DOHH2 (cell line): ENCODE results near the gene MTURN.

Experiments used
- H3F3A ChIP-seq: fragments of 200-600 bp; sonication (generic), shearing (Covaris generic); 2 replicates; pipeline ENCODE4 v1.6.0; 2016; ENCODE audit warnings: antibody characterized with exemption, mild to moderate bottlenecking; ENCODE audit not compliant: control insufficient read depth, insufficient read depth
- H3K27ac ChIP-seq: fragments of 200-600 bp; sonication (generic); 2 replicates; pipeline ENCODE4 v1.5.1; 2014; ENCODE audit warnings: low read depth, mild to moderate bottlenecking, low read length, moderate library complexity
- H3K27me3 ChIP-seq: fragments of 200-600 bp; sonication (generic); 2 replicates; pipeline ENCODE4 v1.6.1; 2014; ENCODE audit warnings: mild to moderate bottlenecking, low read length, mixed read lengths; ENCODE audit not compliant: control insufficient read depth
- H3K36me3 ChIP-seq: fragments of 200-600 bp; sonication (generic); 2 replicates; pipeline ENCODE4 v1.6.1; 2014; ENCODE audit warnings: mild to moderate bottlenecking, low read length, moderate library complexity, mixed read lengths; ENCODE audit not compliant: control insufficient read depth
- H3K4me1 ChIP-seq: fragments of 200-600 bp; sonication (generic); 2 replicates; pipeline ENCODE4 v1.6.1; 2014; ENCODE audit warnings: mild to moderate bottlenecking, low read length, mixed read lengths; ENCODE audit not compliant: control insufficient read depth
- H3K4me2 ChIP-seq: fragments of 200-600 bp; sonication (generic); 2 replicates; pipeline ENCODE4 v1.6.0; 2014; ENCODE audit warnings: mild to moderate bottlenecking, low read length, moderate library complexity
- H3K4me3 ChIP-seq: fragments of 200-600 bp; sonication (generic); 2 replicates; pipeline ENCODE4 v1.5.1; 2014; ENCODE audit warnings: mild to moderate bottlenecking, low read length, mixed read lengths
- H3K79me2 ChIP-seq: fragments of 200-600 bp; sonication (generic); 2 replicates; pipeline ENCODE4 v1.6.1; 2014; ENCODE audit warnings: mild to moderate bottlenecking, low read length, mixed read lengths; ENCODE audit not compliant: control insufficient read depth
- H3K9me2 ChIP-seq: fragments of 200-600 bp; sonication (generic); replicated peaks from 2 replicates; pipeline ENCODE4 v1.6.1; 2014; ENCODE audit warnings: mild to moderate bottlenecking, low read length, mixed read lengths; ENCODE audit not compliant: control insufficient read depth
- H3K9me3 ChIP-seq: fragments of 200-600 bp; sonication (generic); 2 replicates; pipeline ENCODE4 v1.6.1; 2014; ENCODE audit warnings: antibody characterized with exemption, low read length, mixed read lengths; ENCODE audit not compliant: control insufficient read depth, insufficient read depth
- H4K20me1 ChIP-seq: fragments of 200-600 bp; sonication (generic); 2 replicates; pipeline ENCODE4 v1.6.0; 2014; ENCODE audit warnings: low read depth, mild to moderate bottlenecking, antibody characterized with exemption, low read length, moderate library complexity; ENCODE audit not compliant: control insufficient read depth, insufficient read depth
- CTCF ChIP-seq: fragments of 200-600 bp; sonication (generic); IDR thresholded peaks from one replicate; pipeline ENCODE4 v1.5.1; 2014; ENCODE audit warnings: antibody characterized with exemption, mild to moderate bottlenecking, low read depth, low read length; ENCODE audit not compliant: poor library complexity, severe bottlenecking
- EZH2phosphoT487 ChIP-seq: fragments of 200-600 bp; sonication (generic); IDR thresholded peaks from 2 replicates; pipeline ENCODE4 v1.6.1; 2017; ENCODE audit warnings: borderline replicate concordance, mild to moderate bottlenecking, antibody characterized with exemption, low read length, moderate library complexity, mixed read lengths

The MTURN gene

GRCh38 chr7:30176463-30177109 is 41.8 kb downstream of the MTURN start:
- Histone ChIP-seq H3K27ac (no peak overlapping the region), H3K4me2 (peak overlapping the region; percentile 24), H3K4me1 (peaks cover 30% of the 10 kb centered on the region), H3K27me3 (no peaks in the 10 kb centered on the region), H3K4me3 (no peak overlapping the region), H4K20me1 (no peaks in the 10 kb centered on the region), H3K36me3 (no peaks in the 10 kb centered on the region), H3K79me2 (no peaks in the 10 kb centered on the region), H3K9me2 (no peaks in the 10 kb centered on the region), H3F3A (no peaks in the 10 kb centered on the region), H3K9me3 (no peaks in the 10 kb centered on the region)
- TF ChIP-seq CTCF: no peak
- no peak for TF ChIP-seq EZH2phosphoT487

- Histone ChIP-seq H4K20me1 (no peaks in the 10 kb centered on the region), H3K9me3 (no peaks in the 10 kb centered on the region), H3K4me3 (no peak overlapping the region), H3K36me3 (no peaks in the 10 kb centered on the region), H3K4me2 (no peak overlapping the region; the same call in 1 of the 2 replicates), H3K4me1 (peaks cover 30% of the 10 kb centered on the region), H3K27ac (no peak overlapping the region), H3K9me2 (no peaks in the 10 kb centered on the region), H3K79me2 (no peaks in the 10 kb centered on the region), H3F3A (no peaks in the 10 kb centered on the region), H3K27me3 (no peaks in the 10 kb centered on the region)
- TF ChIP-seq EZH2phosphoT487 (no peak), CTCF (no peak)
These were observed 42.4 kb downstream of the MTURN start for GRCh38 chr7:30177186-30177585.

GRCh38 chr7:30177965-30178364 is 43.2 kb downstream of the MTURN start:
- Histone ChIP-seq H4K20me1 (no peaks in the 10 kb centered on the region), H3K9me3 (no peaks in the 10 kb centered on the region), H3K4me2 (no peak overlapping the region), H3K4me3 (no peak overlapping the region), H3K27me3 (no peaks in the 10 kb centered on the region), H3K4me1 (peaks cover 30% of the 10 kb centered on the region), H3K36me3 (no peaks in the 10 kb centered on the region), H3K9me2 (no peaks in the 10 kb centered on the region), H3K79me2 (no peaks in the 10 kb centered on the region), H3K27ac (no peak overlapping the region), H3F3A (no peaks in the 10 kb centered on the region)
- TF ChIP-seq CTCF (no peak), EZH2phosphoT487 (no peak)
